ENCODE measurements around the gene TSEN34. TPM values are rescaled to one million over a fixed set of nuclear protein-coding genes. Genes with fewer than 3 reads are reported as not detected.
"Not testable (repeated sequence)": the region's sequence is repeated elsewhere in the genome, so short reads cannot be mapped to it uniquely, and the experiment has no call there.

The TSEN34 gene
- total RNA-seq, 1 experiment from 2014 or later, result 27.3 TPM

DNA sequence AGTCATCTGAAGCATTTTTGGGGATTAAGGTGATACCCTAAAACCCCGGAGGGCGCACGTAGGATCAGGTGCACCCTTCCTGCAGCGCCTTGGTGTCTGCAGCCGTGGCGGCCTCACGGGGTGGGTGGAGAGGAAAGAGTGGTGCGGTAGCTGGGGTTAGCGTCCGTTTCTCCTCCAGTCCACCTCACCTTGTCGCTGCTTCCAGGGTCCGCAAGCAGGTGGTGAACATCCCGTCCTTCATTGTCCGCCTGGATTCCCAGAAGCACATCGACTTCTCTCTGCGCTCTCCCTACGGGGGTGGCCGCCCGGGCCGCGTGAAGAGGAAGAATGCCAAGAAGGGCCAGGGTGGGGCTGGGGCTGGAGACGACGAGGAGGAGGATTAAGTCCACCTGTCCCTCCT, 16.1 kb downstream of the TSEN34 start:
- not testable (repeated sequence) for DNase-seq (ENCODE audit: extremely low read depth, low read depth)

DNA sequence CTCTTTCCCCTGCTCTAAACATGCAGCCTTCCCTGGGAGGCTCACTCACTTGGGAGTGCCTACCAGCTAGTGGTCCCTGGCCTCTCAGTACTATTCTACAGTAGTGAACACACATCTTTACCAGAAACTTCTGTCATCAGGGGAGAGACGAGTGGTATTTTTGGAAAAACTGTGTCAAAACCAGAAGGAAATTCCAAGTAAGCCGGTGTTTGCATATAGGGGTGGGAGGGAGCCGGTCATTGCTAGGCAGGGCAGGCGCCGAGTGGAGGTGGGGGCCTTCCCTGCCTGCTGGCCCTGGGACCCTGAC, 16.5 kb downstream of the TSEN34 start:
- no peak for DNase-seq (ENCODE audit: extremely low read depth, low read depth)

DNA sequence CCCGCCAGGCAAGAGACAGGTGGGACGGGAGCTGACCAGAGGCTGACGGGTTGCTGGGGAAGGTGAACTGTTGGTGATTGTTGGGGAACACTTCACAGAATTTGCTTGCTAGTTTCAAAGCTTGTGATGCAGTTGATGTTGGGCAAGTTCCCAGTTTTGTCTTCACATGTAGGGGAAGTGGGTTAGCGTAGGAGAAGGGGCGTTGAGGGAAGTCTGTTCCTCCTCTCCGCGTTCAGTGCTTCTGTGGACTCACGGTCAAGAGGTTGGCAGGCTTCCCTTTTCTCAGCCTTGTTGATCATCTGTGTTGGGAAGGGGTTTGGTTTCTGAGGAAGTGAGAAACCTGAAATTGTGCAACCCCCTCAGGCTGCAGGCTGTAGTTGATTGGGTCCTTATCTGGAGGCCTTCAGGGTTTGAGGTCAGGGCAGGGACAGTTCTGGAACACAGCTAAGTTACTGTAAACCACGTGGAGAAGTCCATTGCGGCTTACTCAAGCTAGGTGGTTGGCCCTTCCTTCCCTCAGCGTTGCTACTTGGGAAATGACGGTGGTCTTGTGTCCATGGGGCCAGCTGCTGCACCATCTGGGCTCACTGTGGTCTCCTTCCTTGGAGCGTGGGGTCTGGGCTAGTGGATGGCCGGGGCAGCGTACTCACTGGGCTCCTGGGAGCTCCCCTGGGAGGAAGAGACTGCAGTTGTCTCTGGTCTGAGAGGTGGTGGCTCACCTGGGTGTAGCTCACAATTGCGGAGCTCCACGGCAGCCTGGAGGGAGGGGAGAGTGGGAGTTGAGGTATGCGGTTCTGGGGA, 17.1 kb downstream of the TSEN34 start:
- DNase-seq (ENCODE audit: extremely low read depth, low read depth), result no peak

DNA sequence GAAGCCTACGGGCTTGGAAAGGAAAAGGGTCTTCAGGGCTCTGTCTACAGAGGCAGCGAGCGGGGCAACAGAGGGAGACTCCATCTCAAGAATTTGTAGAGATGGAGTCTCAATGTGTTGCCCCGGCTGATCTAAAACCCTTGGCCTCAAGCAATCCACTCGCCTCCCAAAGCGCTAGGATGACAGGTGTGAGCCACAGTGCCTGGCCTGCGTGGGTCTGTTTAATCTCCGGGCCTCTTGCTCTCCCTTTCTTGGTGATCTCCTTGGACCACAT, 17.6 kb downstream of the TSEN34 start:
- no peak for DNase-seq (ENCODE audit: extremely low read depth, low read depth)

DNA sequence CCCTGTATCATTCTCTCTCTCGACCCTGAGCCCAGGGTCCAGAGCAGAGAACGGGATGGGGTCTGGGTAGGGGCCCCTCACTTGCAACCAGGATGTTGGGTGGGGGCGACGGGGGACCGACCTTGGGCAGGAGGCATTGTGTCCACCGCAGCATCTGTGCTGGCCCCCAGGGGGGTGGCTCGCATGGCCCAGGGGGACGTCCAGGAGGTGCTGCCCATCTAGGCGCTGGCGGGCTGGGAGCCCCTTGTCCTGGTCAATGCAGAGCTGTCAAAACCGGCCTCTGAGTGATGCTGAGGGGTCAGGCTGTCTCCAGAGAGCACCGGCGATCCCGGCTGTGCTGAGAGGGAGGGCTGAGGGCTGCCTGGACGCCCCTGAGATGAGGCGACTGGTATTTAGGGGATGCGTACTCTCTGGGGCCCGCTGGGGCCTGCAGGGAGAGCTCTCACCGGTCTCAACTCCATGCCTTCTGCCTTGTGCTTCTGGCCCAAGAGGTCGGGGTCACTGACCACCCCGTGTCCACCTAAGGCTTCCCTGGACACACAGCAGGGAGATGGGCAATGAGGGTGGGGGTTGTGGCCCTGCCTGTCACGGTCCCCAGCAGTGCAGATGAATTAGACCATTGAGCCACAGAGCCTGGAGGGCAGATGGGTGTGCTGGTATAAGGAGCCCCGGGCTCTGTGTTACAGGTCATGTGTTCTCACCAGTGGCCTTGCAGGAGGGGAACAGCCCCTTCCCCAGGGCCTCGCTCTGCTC, 18.1 kb downstream of the TSEN34 start:
- DNase-seq (ENCODE audit: extremely low read depth, low read depth), result no peak

DNA sequence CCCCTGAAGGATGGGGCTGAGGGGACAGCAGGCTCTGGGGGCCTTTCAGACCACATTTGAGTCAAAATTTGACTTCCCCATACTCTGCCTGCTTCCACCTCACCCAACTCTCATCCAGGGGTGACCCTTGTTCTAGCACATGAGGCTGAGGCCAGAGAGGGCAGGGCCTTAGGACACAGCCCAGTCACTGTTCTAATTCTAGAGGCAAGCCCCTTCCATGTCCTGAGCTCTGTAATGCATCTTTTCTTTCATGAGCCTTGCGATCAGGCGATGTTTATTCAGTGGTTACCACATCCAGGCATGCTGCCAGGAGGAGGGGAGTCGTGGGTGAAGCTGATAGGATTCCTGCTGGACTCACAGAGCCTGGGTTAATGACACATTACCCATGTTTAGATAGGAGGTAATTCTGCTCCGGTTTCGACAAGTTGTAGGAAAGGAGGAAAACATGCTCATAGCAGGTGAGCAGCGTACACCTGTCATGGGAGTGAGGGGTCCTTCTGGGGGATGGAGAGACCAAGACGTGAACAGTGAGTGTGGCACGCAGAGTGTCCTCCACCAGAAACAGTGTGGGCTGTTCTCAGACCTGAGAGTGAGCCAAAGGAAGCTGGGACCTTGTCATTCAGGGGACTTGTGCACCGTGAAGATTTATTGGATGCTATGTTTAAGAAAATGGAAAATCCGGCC, 18.8 kb downstream of the TSEN34 start:
- DNase-seq (ENCODE audit: extremely low read depth, low read depth), result peak; percentile 74

DNA sequence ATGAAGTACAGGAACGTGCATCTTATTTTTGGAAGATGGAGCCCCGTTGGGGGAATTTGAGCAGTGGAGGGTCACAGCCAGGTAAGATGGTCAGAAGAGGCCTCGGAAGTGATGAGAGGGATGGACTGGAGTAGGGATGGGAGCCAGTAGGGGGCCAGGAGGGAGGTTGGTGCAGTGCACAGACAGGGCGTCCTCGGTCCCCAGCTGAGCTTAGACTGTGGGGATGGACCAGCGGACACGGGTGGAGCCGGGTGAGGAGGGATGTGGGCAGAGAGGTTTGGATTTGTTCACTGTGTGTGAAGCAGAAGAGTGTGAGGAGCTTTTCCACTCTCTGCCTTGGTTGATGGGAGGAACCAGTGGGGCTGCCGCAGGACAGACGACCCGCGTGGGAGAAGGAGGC, 20.1 kb downstream of the TSEN34 start:
- no peak for DNase-seq (ENCODE audit: extremely low read depth, low read depth)

DNA sequence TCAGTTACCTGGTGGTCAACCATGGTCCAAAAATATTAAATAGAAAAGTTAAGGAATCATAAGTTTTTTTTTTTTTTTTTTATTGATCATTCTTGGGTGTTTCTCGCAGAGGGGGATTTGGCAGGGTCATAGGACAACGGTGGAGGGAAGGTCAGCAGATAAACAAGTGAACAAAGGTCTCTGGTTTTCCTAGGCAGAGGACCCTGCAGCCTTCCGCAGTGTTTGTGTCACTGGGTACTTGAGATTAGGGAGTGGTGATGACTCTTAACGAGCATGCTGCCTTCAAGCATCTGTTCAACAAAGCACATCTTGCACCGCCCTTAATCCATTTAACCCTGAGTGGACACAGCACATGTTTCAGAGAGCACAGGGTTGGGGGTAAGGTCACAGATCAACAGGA, 23.1 kb downstream of the TSEN34 start:
- DNase-seq (ENCODE audit: extremely low read depth, low read depth), result not testable (repeated sequence)

DNA sequence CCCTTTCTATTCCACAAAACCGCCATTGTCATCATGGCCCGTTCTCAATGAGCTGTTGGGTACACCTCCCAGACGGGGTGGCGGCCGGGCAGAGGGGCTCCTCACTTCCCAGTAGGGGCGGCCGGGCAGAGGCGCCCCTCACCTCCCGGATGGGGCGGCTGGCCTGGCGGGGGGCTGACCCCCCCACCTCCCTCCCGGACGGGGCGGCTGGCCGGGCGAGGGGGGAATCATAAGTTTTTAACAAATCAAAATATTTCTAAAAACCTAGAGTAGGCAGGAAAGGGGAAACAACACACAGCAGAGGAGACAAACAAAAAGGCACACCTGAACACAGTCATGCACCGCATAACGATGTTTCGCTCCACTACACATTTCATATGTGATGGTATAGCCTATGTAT, 23.6 kb downstream of the TSEN34 start:
- not testable (repeated sequence) for DNase-seq (ENCODE audit: extremely low read depth, low read depth)

DNA sequence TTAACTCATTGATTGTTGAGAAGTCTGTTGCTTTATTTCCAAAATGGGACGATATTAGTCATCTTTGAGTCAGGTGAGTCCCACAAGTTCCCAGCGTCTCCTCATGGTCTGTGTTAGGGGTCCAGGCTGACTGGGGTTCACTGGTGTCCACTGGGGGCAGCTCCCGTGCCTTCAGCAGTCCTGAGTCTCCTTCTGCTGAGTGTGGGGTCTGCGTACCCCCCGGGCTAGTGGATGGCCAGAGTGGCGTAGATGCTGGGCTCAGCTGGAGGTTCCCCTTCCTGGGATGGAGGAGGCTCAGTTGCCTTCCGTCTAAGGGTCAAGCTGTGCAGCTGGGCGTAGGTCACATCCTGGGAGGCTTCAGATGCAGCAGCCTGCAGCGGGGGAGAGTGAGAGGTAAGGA, 25.8 kb downstream of the TSEN34 start:
- no peak for DNase-seq (ENCODE audit: extremely low read depth, low read depth)

DNA sequence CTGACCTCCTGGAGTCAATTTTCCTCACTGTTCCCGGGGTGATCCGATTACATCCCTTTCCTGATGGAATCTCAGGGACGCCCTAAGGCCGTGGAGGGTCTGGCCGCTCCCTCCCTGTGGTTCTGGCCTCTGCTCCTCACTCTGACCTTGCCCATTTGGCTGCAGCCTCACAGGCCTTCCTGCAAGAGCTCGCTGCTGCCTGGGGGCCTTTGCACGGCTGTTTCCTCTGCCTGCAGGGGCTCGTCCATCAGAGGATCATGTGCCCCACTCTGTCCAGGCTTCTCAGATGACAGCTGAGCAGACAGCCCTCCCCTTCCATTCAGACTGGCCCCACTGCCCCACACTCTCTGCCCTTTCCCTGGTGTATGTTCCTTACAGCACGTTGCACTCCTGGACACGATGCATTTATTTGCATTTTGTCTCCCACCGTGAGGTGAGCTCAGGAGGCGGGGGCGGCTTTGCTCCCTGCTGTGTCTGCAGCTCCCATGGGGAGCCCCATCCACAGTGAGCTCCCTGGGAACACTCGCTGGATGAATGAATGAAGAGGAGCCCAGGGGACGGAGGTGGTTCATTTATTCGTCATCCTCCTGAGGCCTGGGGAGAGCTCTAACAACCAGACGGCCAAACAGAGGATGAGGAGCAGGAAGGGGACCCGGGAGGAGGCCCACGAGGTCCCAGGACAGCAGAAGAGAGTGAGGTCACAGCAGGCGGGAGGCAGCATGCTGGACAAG, 26.6 kb downstream of the TSEN34 start:
- DNase-seq (ENCODE audit: extremely low read depth, low read depth), result not testable (repeated sequence)

DNA sequence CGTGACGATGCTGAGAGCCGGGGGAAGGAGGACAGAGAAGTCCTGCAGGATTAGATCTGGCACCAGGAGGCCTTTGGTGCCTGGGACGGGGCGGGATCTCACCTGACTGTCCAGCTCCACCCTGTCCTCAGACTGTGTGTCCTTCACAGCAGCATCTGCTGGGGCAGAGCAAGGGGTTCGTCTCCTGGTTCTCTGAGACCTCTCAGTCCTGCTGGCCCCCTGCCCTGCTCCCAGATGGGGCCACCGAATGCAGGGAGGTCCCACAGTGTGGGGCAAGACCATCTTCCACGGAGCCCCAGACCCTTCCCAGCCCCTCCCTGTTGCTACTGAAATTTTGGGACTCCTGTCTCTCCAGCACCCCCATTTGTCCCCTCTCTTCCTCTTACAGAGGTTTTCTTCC, 27.2 kb downstream of the TSEN34 start:
- DNase-seq (ENCODE audit: extremely low read depth, low read depth), result no peak

DNA sequence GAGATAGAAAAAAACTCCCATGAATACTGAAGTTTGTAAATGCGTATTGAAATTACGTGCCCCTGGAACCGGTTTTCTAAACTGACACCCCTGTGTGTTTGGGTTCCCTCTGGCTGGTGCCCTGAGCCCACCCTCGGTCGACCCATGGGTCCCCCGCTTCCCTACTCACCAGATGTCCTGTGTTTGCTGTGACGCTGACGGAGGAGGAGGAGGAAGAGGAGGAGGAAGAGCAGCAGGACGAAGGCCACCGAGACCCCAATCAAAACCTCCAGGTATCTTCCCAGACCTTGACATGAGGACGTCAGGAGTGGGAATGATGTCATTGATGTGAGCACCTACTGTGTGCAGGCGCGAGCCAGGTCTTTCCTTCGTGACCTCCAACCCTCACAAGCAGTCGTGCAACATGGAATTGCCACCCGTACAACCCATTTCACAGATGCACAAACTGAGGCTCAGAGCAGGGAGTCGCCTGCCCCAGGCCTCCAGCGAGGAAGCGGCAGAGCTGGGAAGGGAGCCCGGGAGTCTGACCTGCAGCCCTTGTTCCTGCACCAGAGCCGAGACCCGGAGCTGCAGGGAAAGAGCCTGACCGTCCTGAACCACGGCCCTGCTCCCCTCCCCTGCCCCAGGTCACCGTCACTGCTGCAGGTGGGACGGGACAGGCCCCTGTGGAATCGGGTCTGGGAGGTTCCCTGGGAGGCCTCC, 28.0 kb downstream of the TSEN34 start:
- DNase-seq (ENCODE audit: extremely low read depth, low read depth), result no peak

DNA sequence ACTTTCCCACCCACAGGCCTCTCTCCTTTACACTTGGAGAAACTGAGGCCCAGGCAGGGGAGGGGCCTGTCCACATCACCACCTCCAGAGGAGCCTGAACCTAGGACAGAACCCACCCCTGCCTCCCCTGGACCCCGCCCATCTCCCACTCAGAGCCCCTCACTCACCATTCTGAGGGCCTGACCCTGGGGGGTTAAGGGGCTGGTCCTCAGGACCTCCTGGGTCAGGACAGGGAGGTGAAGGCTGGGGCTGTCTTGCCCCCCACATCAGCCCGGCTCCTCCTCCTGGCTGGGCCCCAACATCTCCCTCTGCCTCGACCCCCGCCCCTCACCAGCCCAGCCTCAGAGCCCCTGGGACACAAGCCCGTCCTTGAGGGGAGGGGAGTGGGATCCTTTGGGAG, 28.6 kb downstream of the TSEN34 start:
- not testable (repeated sequence) for DNase-seq (ENCODE audit: extremely low read depth, low read depth)

DNA sequence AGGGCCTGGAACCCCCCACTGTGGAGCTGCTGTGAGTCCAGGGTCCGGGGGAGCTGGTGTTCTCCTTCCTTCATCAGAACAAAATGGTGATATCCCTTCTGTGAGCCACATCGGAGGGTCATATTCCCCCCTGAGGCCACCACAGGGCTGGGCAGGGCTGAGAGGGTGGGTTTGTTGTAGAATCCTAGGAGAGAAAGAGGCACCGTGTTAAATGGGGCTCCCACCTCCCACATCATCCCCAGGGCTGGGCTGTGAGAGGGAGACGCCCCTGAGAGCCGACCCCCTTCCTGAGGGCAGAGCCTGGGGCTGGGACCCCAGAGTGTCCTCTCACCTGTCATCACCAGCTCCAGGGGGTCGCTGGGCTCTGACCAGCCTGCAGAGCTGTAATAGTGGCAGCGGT, 30.8 kb downstream of the TSEN34 start:
- DNase-seq (ENCODE audit: extremely low read depth, low read depth), result not testable (repeated sequence)

DNA sequence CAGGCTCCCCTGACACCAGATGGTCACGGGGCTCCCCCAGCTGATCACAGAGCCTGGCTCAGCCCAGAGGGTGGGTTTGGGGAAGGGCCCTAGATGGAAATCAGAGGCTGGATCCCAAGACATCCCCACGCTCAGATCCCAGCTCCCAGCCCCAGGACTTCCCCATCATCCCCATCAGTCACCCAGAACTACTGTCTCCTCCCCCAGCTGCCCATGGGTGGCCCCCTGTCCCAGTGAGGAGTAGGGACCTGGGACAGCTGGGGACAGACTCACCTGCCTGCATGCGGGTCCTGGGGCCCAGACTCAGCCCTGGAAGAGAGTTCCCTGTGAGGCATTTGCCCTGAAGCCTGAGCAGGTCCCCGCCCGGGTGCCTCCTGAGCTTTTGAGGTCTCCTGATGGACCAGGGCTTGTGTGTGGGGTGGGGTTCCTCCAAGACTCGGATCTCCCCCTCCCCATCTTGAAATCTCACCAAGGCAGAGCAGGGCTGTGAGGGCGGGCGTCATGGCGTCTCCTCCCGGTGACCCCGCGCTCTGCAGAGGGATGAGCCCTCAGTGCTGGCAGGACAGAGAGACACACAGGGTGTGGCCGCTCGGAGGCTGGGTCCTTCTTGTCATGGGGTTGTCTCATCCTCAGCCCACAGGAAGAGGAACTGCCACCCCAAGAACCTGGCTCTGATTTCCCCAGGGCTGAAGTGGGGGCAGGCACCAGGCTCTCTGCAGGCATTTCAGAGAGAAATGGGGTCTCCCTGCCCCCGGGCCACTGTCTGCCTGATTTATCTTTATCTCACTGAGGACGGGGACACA, 31.6 kb downstream of the TSEN34 start, which contains the start of gene LILRB3:
Gene LILRB3 (minus strand): TSS at position 534 of the 803 bp plus-strand sequence. CDS start 31 bp downstream, at position 503.
- DNase-seq (ENCODE audit: extremely low read depth, low read depth), result not testable (repeated sequence)

DNA sequence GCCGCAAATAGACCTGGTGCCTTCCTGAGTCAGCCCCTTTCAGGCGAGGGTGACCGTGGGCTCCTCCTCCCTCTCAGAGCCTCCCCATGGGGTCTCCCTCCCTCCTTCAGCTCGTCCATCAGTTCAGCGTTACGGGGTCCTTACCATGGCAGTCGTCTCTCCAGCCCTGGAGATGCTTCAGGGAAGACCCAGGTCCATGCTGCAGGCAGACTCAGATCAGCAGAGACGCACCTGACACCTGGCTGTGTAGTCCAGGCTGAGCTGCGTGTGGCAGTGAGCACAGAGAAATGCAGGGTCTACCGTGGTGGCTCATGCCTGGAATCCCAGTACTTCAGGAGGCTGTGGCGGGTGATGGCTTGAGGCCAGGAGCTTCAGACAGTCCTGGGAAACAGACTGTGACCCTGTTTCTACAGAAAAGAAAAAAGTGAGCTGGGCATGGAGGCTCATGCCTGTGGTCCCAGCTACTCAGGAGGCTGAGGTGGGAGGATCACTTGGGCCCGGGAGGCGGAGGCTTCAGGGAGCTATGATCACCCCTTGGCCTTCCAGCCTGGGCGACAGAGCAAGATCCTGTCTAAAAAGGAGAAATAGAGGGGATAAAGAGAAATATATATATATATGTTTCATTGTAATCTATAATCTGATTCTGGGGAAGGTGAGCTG, 32.3 kb downstream of the TSEN34 start:
- not testable (repeated sequence) for DNase-seq (ENCODE audit: extremely low read depth, low read depth)

DNA sequence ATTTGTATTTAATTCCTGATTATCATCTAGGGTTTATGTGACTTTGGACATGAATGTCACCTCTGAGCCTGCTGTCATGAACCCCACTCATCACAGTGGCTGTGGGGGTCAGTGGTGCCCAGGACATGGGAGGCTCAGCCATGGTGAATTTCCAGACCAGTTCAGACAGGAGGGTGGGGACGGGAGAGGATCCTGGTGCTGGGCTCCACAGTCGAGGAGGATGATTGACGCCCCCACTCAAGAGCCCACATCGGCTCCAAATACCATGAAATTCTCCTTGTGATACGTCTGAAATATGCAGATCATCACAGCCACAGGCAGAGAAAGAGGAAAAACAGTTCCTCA, 32.8 kb downstream of the TSEN34 start:
- not testable (repeated sequence) for DNase-seq (ENCODE audit: extremely low read depth, low read depth)

DNA sequence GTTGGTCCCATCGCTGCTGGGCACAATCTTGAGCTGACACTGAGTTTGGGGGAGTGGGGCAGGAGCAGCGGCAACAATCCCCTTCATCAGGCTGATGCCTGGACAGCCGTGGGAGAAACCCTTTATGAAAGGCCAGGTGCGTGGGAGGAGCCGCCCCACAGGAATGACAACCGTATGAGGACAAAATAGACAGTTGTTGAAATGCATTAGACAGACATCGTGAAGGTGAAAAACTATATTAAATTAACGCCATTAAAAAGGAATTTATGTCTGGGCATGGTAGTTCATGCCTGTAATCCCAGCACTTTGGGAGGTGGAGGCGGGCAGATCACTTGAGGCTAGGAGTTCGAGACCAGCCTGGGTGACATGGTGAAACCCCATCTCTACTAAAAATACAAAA, 33.5 kb downstream of the TSEN34 start:
- not testable (repeated sequence) for DNase-seq (ENCODE audit: extremely low read depth, low read depth)

Data from NCI-H460 (cell line).